Brain microvascular endothelial cell (primary cell): ENCODE results near the gene UBE2H.

ENCODE experiments used
- DNase-seq: peaks from one replicate; pipeline ENCODE4 v3.0.0-alpha.2; 2020
- H3K27ac ChIP-seq: fragments of 250-450 bp; sonication (Bioruptor Pico); 2 replicates; pipeline ENCODE4 v1.5.1; 2020; ENCODE audit warnings: mild to moderate bottlenecking, moderate library complexity
- H3K27me3 ChIP-seq: fragments of 250-450 bp; sonication (Bioruptor Pico); replicated peaks from 2 replicates; pipeline ENCODE4 v1.5.1; 2020; ENCODE audit warnings: mild to moderate bottlenecking
- H3K36me3 ChIP-seq: fragments of 250-450 bp; sonication (Bioruptor Pico); replicated peaks from 2 replicates; pipeline ENCODE4 v1.5.1; 2020; ENCODE audit warnings: mild to moderate bottlenecking
- H3K4me3 ChIP-seq: 2 replicates; pipeline ENCODE4 v1.5.1; 2011; ENCODE audit warnings: low read depth, mild to moderate bottlenecking, control low read depth, low read length, moderate library complexity
- in situ Hi-C: cut with HindIII; loops from 2 replicates; pipeline ENCODE4 v1.10.0; 2017; ENCODE audit warnings: low sequenced_read_pairs, low pct_ligation_motif_present
- TF ChIP-seq, protein P1 (sequence below): IDR thresholded peaks from 2 replicates; pipeline ENCODE4 v1.5.1; 2011; ENCODE audit warnings: low read depth, mild to moderate bottlenecking, moderate library complexity, low read length, control low read depth, inconsistent platforms; ENCODE audit errors: missing control alignments

Gene UBE2H

DNA sequence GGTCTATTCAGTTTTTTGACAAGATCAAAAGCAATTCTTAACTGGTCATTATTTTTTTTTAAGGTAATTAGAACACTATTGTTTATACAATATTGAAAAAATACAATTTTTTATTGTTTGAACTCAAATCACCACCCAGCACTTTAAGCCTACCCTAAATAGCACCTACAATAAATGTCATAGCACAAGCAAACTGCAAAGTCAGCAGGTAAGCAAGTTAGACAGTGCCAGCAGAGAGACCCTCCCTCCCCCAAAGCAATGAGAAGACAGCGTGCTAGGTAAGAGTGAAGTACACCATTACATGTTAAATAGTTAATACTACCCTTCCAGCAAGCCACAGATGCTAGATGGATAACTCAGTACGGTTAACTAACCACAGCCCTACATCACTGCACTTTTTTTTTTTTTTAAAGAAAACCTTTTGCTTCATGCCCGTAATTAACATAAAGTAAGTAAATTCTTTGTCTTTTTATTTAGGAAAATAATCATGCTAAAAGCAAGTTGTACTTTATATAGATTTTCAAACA, 120.0 kb downstream of the UBE2H start:
- no peaks in the 10 kb centered on the region for H3K27me3 ChIP-seq
- in situ Hi-C loops: no loop called here

DNA sequence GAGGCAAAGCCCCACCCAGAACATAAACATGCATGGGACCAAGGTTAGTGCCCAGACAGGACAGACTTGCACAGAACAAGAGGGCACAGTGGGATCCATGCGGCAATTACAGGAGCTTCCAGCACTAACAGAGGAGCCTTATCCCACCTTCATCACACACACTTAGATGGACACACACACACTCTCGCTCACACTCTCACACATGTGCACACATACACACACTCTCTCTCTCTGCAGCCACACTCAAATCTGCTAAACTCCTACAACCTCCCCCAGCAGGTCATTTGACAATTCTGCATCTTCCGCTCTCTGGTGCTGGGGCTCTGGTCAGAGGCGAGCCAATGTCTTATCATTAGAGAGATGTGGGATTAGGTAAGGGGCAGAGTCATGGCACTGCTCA, 120.5 kb downstream of the UBE2H start:
- no peak overlapping the region for H3K27ac ChIP-seq
- in situ Hi-C loops: no loop called here

More for the DNA sequence above, 120.0 kb downstream of the UBE2H start:
- H3K27ac ChIP-seq: no peak overlapping the region
- TF ChIP-seq, protein P1, sequence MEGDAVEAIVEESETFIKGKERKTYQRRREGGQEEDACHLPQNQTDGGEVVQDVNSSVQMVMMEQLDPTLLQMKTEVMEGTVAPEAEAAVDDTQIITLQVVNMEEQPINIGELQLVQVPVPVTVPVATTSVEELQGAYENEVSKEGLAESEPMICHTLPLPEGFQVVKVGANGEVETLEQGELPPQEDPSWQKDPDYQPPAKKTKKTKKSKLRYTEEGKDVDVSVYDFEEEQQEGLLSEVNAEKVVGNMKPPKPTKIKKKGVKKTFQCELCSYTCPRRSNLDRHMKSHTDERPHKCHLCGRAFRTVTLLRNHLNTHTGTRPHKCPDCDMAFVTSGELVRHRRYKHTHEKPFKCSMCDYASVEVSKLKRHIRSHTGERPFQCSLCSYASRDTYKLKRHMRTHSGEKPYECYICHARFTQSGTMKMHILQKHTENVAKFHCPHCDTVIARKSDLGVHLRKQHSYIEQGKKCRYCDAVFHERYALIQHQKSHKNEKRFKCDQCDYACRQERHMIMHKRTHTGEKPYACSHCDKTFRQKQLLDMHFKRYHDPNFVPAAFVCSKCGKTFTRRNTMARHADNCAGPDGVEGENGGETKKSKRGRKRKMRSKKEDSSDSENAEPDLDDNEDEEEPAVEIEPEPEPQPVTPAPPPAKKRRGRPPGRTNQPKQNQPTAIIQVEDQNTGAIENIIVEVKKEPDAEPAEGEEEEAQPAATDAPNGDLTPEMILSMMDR: no peak
- no peak for DNase-seq
- H3K36me3 ChIP-seq: peaks cover 12% of the 10 kb centered on the region
- no peak overlapping the region for H3K4me3 ChIP-seq

DNA sequence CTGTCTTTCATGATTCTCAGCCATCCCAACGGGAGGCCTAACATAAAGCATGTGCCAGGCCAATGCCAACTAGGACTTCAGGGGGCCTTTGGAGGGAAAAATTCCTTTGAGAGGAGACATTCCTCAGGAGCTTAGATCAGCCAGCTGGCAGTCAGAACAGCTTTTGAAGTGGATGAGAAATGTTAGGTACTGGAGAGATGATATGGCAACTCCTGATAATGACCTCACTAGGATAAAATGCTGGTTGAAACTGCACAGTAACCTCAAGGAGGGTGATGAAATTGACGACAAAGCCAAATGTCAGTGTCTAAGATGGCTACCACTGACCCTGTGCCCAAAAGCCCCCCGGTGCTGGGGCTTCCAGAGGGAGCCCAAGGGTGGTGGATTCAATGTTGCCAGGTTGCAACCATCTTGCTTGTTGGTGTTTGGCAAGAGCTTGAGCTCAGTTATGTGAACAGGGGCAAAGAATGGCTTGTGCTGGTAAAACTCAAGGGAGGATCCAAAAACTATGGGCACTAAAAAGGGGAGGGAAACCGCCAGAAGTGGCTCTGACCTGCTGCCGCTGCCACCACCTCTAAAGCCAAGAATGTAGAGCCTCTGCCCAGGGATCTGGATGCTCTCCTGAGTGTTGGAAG, 121.2 kb downstream of the UBE2H start:
- Histone ChIP-seq H3K27me3 (no peaks in the 10 kb centered on the region), H3K27ac (peak overlapping the region; percentile 70), H3K36me3 (peaks cover 12% of the 10 kb centered on the region), H3K4me3 (no peak overlapping the region)
- TF ChIP-seq, protein P1: no peak
- peak; percentile 79 for DNase-seq
- in situ Hi-C loops: no loop called here

More for the DNA sequence above, 120.5 kb downstream of the UBE2H start:
- Histone ChIP-seq H3K4me3 (no peak overlapping the region), H3K36me3 (peaks cover 12% of the 10 kb centered on the region), H3K27me3 (no peaks in the 10 kb centered on the region)
- no peak for DNase-seq
- TF ChIP-seq, protein P1: no peak

DNA sequence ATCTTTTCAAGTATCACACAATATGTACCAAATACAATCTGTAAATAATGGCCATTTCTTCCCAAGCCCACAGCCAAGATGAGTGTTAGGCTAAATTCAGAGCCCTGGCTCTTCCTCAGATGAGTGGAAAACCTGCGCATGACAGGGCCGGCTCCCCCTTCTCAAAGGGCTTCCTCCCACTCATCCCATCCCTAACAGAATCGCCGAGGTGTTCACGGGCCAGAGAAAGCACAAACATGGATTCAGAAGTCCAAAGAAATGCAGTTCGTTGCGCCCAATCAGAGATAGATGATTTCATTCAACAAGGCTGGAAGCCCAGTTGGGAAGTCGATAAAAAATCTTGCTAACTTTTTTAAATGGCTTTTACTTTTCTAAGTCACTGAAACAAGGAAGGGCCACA, 121.8 kb downstream of the UBE2H start:
- Histone ChIP-seq H3K27ac (peak overlapping the region; percentile 70), H3K36me3 (peaks cover 12% of the 10 kb centered on the region), H3K4me3 (no peak overlapping the region), H3K27me3 (no peaks in the 10 kb centered on the region)
- TF ChIP-seq, protein P1: no peak
- no peak for DNase-seq
- in situ Hi-C loops: no loop called here

DNA sequence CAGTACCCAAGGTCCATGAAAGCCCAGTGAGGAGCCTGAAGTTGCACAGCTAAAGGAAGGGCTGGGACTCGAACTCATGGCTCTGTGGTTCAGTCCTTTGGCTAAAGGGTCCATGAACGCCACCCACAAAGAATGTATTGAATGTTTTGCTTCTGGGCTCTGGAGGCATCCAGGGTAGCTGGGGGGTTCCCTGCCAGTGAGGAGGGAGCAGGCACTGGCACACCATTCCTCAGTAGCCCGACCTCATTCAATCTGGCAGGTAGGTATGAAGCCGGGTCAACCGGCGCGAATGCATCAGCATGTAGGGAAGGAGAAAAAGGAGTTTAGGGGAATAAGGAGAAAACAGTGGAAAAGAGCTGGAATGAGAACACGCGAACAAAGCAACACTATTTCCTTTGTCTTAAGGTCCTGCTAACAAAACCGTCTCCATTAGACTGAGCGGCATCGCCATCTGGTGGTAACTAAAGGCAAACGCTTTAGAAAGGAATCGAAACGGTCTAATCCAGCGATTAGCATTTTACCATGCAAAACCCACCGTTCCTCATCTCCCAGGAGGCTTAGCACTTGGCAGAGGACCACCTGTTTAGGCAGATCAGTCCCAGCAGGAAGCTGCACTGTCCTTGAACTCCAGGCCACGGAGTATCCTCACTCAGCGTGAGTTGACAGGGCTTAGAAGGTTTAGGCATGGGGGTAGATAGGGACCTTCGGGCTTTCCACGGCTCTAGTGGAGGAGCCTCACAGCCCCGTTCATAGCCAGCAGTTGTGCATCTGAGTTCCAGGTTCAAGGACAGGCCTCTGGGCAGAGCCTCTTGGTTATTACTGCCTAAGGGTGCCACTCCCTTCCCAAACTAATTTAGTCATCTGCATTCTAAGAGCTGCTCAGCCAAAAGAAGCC, 122.8 kb downstream of the UBE2H start:
- Histone ChIP-seq H3K27ac (peak overlapping the region; percentile 22), H3K27me3 (no peaks in the 10 kb centered on the region), H3K4me3 (peak overlapping the region; percentile 26), H3K36me3 (peaks cover 11% of the 10 kb centered on the region)
- in situ Hi-C loops: no loop called here
- TF ChIP-seq, protein P1: peak; percentile 86
- peak; percentile 56 for DNase-seq
